HUES6 (cell line): ENCODE data around the gene GLRB.

Source experiments
- H3K27ac ChIP-seq: 2 replicates; pipeline ENCODE4 v1.7.0; 2013; ENCODE audit warnings: low read depth, mild to moderate bottlenecking, low read length, inconsistent platforms
- H3K27me3 ChIP-seq: 2 replicates; pipeline ENCODE4 v1.6.1; 2013; ENCODE audit warnings: low read length; ENCODE audit not compliant: control insufficient read depth, insufficient read depth
- H3K36me3 ChIP-seq: 2 replicates; pipeline ENCODE4 v1.6.1; 2013; ENCODE audit warnings: low read length; ENCODE audit not compliant: control insufficient read depth, insufficient read depth
- H3K4me1 ChIP-seq: 2 replicates; pipeline ENCODE4 v1.6.1; 2013; ENCODE audit warnings: low read length; ENCODE audit not compliant: control insufficient read depth, insufficient read depth
- H3K4me3 ChIP-seq: 2 replicates; pipeline ENCODE4 v1.5.1; 2013; ENCODE audit warnings: low read depth, low read length
- H3K9ac ChIP-seq: one replicate; pipeline ENCODE4 v1.6.1; 2013; ENCODE audit warnings: mild to moderate bottlenecking, low read length
- H3K9me3 ChIP-seq: 2 replicates; pipeline ENCODE4 v1.6.1; 2013; ENCODE audit warnings: low read depth, low read length; ENCODE audit not compliant: control insufficient read depth, insufficient read depth

The GLRB gene

DNA sequence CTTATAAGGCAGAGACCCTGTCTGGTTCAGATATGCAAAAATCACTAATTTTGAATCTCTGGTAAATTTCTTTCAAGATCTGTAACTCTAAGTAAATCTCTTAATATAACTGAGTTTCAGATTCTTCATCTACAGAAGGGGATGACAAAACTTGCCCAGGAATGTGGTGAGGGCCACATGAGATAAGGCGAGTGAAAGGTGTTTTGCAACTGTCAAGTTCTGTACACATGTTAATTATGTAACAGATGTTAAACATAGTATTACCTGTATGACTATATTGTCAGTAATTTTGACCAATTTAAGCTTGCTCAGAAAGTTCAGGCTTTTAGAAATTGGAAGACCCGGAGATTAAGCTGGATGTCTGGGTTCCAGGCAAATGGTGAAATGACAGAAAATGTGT lies 549 bp upstream of the GLRB start:
- Histone ChIP-seq H3K27me3 (peaks cover 41% of the 10 kb centered on the region), H3K4me3 (peak overlapping the region; percentile 75), H3K27ac (no peak overlapping the region), H3K9ac (no peak overlapping the region), H3K4me1 (peaks cover 6% of the 10 kb centered on the region; the same call in 1 of the 2 replicates), H3K9me3 (no peaks in the 10 kb centered on the region), H3K36me3 (no peaks in the 10 kb centered on the region)

- H3K36me3 ChIP-seq: no peaks in the 10 kb centered on the region
- H3K4me1 ChIP-seq: peaks cover 6% of the 10 kb centered on the region; the same call in 1 of the 2 replicates
- peaks cover 41% of the 10 kb centered on the region for H3K27me3 ChIP-seq
- peak overlapping the region; percentile 75 for H3K4me3 ChIP-seq
- H3K27ac ChIP-seq: no peak overlapping the region
- no peaks in the 10 kb centered on the region for H3K9me3 ChIP-seq
- H3K9ac ChIP-seq: no peak overlapping the region
Measured at GRCh38 chr4:157076578-157076947, 613 bp downstream of the GLRB start.

DNA sequence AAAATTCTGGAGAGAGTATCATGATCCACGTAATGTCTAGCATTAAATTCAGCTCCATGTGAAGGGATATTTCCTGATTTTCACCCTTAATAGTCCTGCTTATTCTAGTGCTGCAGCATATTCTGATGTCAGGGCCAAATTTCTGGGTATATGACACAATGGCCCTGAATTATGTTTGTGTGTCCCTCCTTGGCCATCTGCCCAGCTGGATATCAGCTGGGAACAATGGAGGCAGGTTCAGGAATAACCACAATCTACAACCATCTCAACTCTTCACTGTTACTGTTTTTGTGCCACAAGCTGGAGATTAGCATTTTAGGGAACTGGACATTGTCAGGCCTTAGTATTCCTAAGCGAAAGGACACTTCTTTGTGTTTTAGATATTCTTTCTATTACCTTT lies 3.5 kb downstream of the GLRB start:
- H3K9ac ChIP-seq: no peak overlapping the region
- no peaks in the 10 kb centered on the region for H3K36me3 ChIP-seq
- H3K4me1 ChIP-seq: no peaks in the 10 kb centered on the region
- H3K4me3 ChIP-seq: no peak overlapping the region
- H3K9me3 ChIP-seq: no peaks in the 10 kb centered on the region
- H3K27me3 ChIP-seq: peaks cover 37% of the 10 kb centered on the region
- no peak overlapping the region for H3K27ac ChIP-seq

DNA sequence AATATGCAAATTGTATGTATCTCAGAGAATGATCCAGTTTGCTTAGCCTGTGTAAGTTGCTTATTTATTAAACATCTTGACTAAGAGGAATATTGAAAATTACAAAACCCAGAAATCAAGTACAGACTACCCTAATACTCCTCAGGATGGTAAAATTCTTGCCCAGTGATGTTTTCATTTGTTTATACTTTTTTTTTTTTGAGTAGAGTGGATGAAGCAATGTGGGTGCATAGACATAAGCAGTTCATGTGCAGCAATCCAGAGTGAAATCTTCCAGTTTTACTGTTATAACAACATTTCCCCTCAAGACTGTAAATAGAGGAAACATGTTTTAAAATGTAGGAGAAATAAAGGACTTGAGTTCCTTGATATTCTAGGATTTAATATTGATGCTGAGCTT lies 4.7 kb downstream of the GLRB start:
- no peaks in the 10 kb centered on the region for H3K9me3 ChIP-seq
- no peaks in the 10 kb centered on the region for H3K4me1 ChIP-seq
- no peak overlapping the region for H3K9ac ChIP-seq
- H3K27me3 ChIP-seq: peaks cover 25% of the 10 kb centered on the region
- H3K36me3 ChIP-seq: no peaks in the 10 kb centered on the region
- no peak overlapping the region for H3K4me3 ChIP-seq
- H3K27ac ChIP-seq: no peak overlapping the region

GRCh38 chr4:157095716-157096115 lies 19.8 kb downstream of the GLRB start:
- Histone ChIP-seq H3K36me3 (no peaks in the 10 kb centered on the region), H3K9ac (no peak overlapping the region), H3K27me3 (no peaks in the 10 kb centered on the region), H3K4me1 (no peaks in the 10 kb centered on the region), H3K4me3 (no peak overlapping the region), H3K9me3 (no peaks in the 10 kb centered on the region), H3K27ac (no peak overlapping the region)

DNA sequence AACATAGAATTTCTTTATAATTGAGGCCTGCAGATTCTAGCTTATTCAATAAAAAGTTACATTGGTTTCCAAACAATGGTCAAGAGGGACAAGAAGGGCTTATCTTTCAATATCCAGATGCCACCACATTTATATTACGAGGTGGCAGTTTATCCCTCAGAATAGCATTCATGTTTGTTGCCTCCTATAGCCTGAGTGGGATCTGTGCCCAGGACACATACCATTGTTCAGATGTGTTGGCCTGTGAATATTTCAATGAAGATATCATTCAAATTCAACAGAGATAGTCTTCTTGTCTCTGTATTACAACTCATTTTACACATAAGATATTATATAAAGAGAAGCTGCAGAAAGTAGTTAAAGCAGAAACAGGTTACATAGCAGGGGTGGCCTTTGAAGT lies 20.5 kb downstream of the GLRB start:
- Histone ChIP-seq H3K9me3 (no peaks in the 10 kb centered on the region), H3K27me3 (no peaks in the 10 kb centered on the region), H3K9ac (no peak overlapping the region), H3K4me3 (no peak overlapping the region), H3K36me3 (no peaks in the 10 kb centered on the region), H3K4me1 (no peaks in the 10 kb centered on the region), H3K27ac (no peak overlapping the region)

DNA sequence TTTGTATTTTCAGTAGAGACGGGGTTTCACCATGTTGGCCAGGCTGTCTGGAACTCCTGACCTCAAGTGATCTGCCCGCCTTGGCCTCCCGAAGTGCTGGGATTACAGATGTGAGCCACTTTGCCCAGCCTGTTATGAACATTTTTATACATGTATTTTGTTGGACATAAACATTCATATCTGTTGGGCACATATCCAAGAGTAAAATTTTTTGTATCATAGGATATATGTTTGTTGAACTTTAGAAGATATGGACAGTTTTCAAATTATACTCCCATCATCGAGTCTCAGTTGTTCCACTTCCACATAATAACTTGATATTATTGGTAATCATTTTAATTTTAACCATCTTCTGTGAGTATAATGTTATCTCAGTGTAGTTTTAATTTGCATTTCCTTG lies 23.6 kb downstream of the GLRB start:
- no peak overlapping the region for H3K4me3 ChIP-seq
- H3K9me3 ChIP-seq: no peaks in the 10 kb centered on the region
- no peak overlapping the region for H3K9ac ChIP-seq
- no peak overlapping the region for H3K27ac ChIP-seq
- H3K4me1 ChIP-seq: no peaks in the 10 kb centered on the region
- no peaks in the 10 kb centered on the region for H3K36me3 ChIP-seq
- H3K27me3 ChIP-seq: no peaks in the 10 kb centered on the region

DNA sequence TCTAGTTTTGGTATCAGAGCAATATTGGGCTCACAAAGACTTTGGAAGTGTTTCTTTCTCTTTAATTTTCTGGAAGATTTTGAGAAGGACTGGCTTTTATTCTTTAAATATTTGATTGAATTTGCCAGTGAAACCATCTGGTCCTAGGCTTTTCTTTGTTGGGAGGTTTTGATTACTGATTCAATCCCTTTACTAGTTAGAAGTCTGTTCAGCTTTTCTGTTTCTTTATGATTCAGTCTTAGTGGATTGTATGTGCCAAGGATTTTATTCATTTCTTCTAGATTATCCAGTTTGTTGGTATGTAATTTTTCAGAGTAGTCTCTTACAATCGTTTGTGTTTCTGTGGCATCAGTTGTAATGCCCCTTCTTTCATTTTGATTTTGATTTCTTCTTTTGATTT lies 28.6 kb downstream of the GLRB start:
- H3K27ac ChIP-seq: no peak overlapping the region
- no peaks in the 10 kb centered on the region for H3K4me1 ChIP-seq
- H3K27me3 ChIP-seq: no peaks in the 10 kb centered on the region
- H3K36me3 ChIP-seq: no peaks in the 10 kb centered on the region
- no peak overlapping the region for H3K4me3 ChIP-seq
- H3K9ac ChIP-seq: no peak overlapping the region
- H3K9me3 ChIP-seq: no peaks in the 10 kb centered on the region

DNA sequence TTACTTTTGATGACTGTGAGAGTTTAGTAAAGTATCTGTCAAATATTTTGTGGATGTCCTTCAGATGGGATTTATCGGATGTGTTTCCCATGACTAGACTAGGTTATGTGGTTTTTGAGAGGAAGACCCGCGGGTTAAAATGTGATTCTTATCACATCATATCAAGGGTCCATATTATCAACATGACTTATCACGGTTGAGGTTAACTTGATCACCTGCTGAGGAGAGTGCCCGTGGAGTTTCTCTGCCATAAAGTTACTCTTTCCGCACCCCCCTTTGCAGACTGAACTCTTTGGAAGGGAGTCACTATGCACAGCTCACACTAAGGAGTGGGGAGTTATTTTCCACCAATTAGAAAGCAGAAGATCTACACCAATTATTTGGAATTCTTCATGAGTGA lies 38.7 kb downstream of the GLRB start:
- Histone ChIP-seq H3K4me1 (no peaks in the 10 kb centered on the region), H3K27me3 (no peaks in the 10 kb centered on the region), H3K9ac (no peak overlapping the region), H3K27ac (no peak overlapping the region), H3K9me3 (no peaks in the 10 kb centered on the region), H3K36me3 (no peaks in the 10 kb centered on the region), H3K4me3 (no peak overlapping the region)

- Histone ChIP-seq H3K27ac (no peak overlapping the region), H3K9me3 (no peaks in the 10 kb centered on the region), H3K4me3 (no peak overlapping the region), H3K36me3 (no peaks in the 10 kb centered on the region), H3K27me3 (no peaks in the 10 kb centered on the region), H3K4me1 (no peaks in the 10 kb centered on the region), H3K9ac (no peak overlapping the region)
Measured at GRCh38 chr4:157115613-157116335, 39.8 kb downstream of the GLRB start.

DNA sequence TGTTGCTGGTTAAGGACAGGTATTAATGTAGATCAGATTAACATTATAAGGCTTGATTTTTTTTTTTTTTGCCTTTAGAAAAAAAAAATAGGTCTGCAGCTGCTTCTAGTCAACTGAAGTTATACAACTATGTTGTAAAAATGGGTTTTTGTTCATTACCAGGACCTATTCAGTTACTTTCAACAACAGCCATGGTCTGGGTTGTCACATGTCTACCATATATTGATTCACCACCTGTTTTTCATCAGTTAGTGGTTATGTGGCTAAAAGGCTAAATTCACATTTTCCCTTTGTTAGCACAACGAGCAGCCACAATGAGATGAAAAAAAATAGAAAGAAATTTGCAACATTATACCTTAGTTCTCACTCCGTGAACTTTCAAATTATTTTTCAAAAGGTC lies 45.5 kb downstream of the GLRB start:
- H3K27me3 ChIP-seq: no peaks in the 10 kb centered on the region
- no peak overlapping the region for H3K27ac ChIP-seq
- H3K36me3 ChIP-seq: no peaks in the 10 kb centered on the region
- no peak overlapping the region for H3K9ac ChIP-seq
- no peak overlapping the region for H3K4me3 ChIP-seq
- no peaks in the 10 kb centered on the region for H3K4me1 ChIP-seq
- H3K9me3 ChIP-seq: no peaks in the 10 kb centered on the region

DNA sequence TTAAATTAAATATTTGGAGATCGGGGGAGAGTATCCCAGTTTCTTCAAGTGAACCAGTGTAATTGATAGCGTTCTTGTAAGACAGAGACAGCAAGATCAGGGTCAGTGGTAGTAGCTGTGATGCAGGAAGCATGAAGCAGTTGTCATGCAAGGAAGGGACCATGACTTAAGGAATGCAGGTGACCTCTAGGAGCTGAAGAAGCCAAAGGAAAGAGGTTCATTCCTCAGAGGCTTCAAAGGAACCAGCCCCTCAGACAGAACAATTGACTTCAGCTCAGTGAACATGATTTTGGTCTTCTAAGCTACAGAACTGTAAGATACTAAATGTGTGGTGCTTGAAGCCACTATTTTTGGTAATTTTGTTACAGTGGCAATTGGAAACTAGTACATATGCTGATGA lies 51.6 kb downstream of the GLRB start:
- H3K27ac ChIP-seq: no peak overlapping the region
- no peaks in the 10 kb centered on the region for H3K27me3 ChIP-seq
- H3K36me3 ChIP-seq: no peaks in the 10 kb centered on the region
- H3K9me3 ChIP-seq: no peaks in the 10 kb centered on the region
- H3K4me1 ChIP-seq: 0 out of 2 replicates have a peak, but pooled peaks cover 2% of the 10 kb centered on the region
- H3K4me3 ChIP-seq: no peak overlapping the region
- no peak overlapping the region for H3K9ac ChIP-seq
